H9 (cell line): ENCODE results near the gene RAB1B. TPM values are rescaled to one million over a fixed set of nuclear protein-coding genes. Genes with fewer than 3 reads are reported as not detected.

ENCODE experiments used
- DNase-seq: peaks from one replicate; pipeline ENCODE4 v3.0.0-alpha.2; 2017
- H2AFZ ChIP-seq: one replicate; pipeline ENCODE4 v1.6.1; 2013; ENCODE audit warnings: mild to moderate bottlenecking, low read length, control low read depth, moderate library complexity
- H2AK5ac ChIP-seq: 2 replicates; pipeline ENCODE4 v1.6.1; 2013; ENCODE audit warnings: low read length, control low read depth, mixed read lengths; ENCODE audit not compliant: insufficient read length
- H2BK120ac ChIP-seq: one replicate; pipeline ENCODE4 v1.6.1; 2013; ENCODE audit warnings: low read depth, mild to moderate bottlenecking, low read length, control low read depth, inconsistent platforms; ENCODE audit not compliant: poor library complexity, severe bottlenecking
- H2BK12ac ChIP-seq: 2 replicates; pipeline ENCODE4 v1.6.1; 2013; ENCODE audit warnings: low read length, control low read depth, mixed read lengths, low read depth; ENCODE audit not compliant: insufficient read length
- H2BK15ac ChIP-seq: 2 replicates; pipeline ENCODE4 v1.6.1; 2013; ENCODE audit warnings: low read depth, low read length, control low read depth
- H2BK20ac ChIP-seq: one replicate; pipeline ENCODE4 v1.6.1; 2013; ENCODE audit warnings: low read depth, mild to moderate bottlenecking, low read length, control low read depth, inconsistent platforms; ENCODE audit not compliant: poor library complexity, severe bottlenecking
- H2BK5ac ChIP-seq: 2 replicates; pipeline ENCODE4 v1.6.1; 2013; ENCODE audit warnings: low read length, control low read depth, mixed read lengths; ENCODE audit not compliant: insufficient read length
- H3K14ac ChIP-seq: 2 replicates; pipeline ENCODE4 v1.6.1; 2013; ENCODE audit warnings: low read length, control low read depth; ENCODE audit not compliant: insufficient read depth
- H3K18ac ChIP-seq: 2 replicates; pipeline ENCODE4 v1.6.1; 2013; ENCODE audit warnings: low read depth, mild to moderate bottlenecking, mixed read lengths, low read length, control low read depth; ENCODE audit not compliant: insufficient read length
- H3K23ac ChIP-seq: 2 replicates; pipeline ENCODE4 v1.6.1; 2013; ENCODE audit warnings: low read length, control low read depth, mixed read lengths, low read depth; ENCODE audit not compliant: insufficient read length
- H3K23me2 ChIP-seq: 2 replicates; pipeline ENCODE4 v1.6.1; 2013; ENCODE audit warnings: low read depth, mild to moderate bottlenecking, mixed read lengths, low read length, control low read depth; ENCODE audit not compliant: insufficient read length, poor library complexity, severe bottlenecking
- H3K27ac ChIP-seq: 2 replicates; pipeline ENCODE4 v1.5.1; 2013; ENCODE audit warnings: low read length, control low read depth, mixed read lengths, low read depth; ENCODE audit not compliant: insufficient read length
- H3K27me3 ChIP-seq: 2 replicates; pipeline ENCODE4 v1.6.1; 2013; ENCODE audit warnings: low read length, control low read depth, inconsistent platforms; ENCODE audit not compliant: insufficient read depth
- H3K4ac ChIP-seq: 2 replicates; pipeline ENCODE4 v1.6.1; 2013; ENCODE audit warnings: low read depth, mild to moderate bottlenecking, control low read depth, inconsistent platforms, low read length, moderate library complexity
- H3K4me1 ChIP-seq: 2 replicates; pipeline ENCODE4 v1.6.1; 2013; ENCODE audit warnings: low read length, control low read depth, inconsistent platforms; ENCODE audit not compliant: insufficient read depth
- H3K4me2 ChIP-seq: 2 replicates; pipeline ENCODE4 v1.6.1; 2013; ENCODE audit warnings: low read length, control low read depth, mixed read lengths; ENCODE audit not compliant: insufficient read length, insufficient read depth
- H3K56ac ChIP-seq: 2 replicates; pipeline ENCODE4 v1.6.1; 2013; ENCODE audit warnings: low read depth, mild to moderate bottlenecking, mixed read lengths, low read length, control low read depth; ENCODE audit not compliant: insufficient read length
- H3K79me1 ChIP-seq: 2 replicates; pipeline ENCODE4 v1.6.1; 2013; ENCODE audit warnings: low read depth, mild to moderate bottlenecking, moderate library complexity, low read length, control low read depth, inconsistent platforms; ENCODE audit not compliant: insufficient read depth, poor library complexity, severe bottlenecking
- H3K79me2 ChIP-seq: 2 replicates; pipeline ENCODE4 v1.6.1; 2013; ENCODE audit warnings: low read length, control low read depth, inconsistent platforms; ENCODE audit not compliant: insufficient read depth
- H3K9ac ChIP-seq: 2 replicates; pipeline ENCODE4 v1.6.1; 2013; ENCODE audit warnings: low read length, control low read depth, mixed read lengths; ENCODE audit not compliant: insufficient read length; ENCODE audit errors: extremely low read depth
- H3K9me3 ChIP-seq: one replicate; pipeline ENCODE4 v1.6.1; 2013; ENCODE audit warnings: low read depth, low read length, inconsistent platforms; ENCODE audit not compliant: control insufficient read depth
- H3T11ph ChIP-seq: one replicate; pipeline ENCODE4 v1.6.1; 2013; ENCODE audit warnings: mild to moderate bottlenecking, low read length, control low read depth, inconsistent platforms
- H4K20me1 ChIP-seq: one replicate; pipeline ENCODE4 v1.6.1; 2013; ENCODE audit not compliant: control insufficient read depth, insufficient read length, insufficient read depth
- H4K5ac ChIP-seq: 2 replicates; pipeline ENCODE4 v1.6.1; 2013; ENCODE audit warnings: low read depth, mild to moderate bottlenecking, mixed read lengths, low read length, control low read depth; ENCODE audit not compliant: insufficient read length
- H4K8ac ChIP-seq: replicated peaks from 2 replicates; pipeline ENCODE4 v1.6.1; 2013; ENCODE audit warnings: low read length, control low read depth, mixed read lengths, low read depth; ENCODE audit not compliant: insufficient read length
- H4K91ac ChIP-seq: 2 replicates; pipeline ENCODE4 v1.6.1; 2013; ENCODE audit warnings: low read depth, mild to moderate bottlenecking, moderate library complexity, mixed read lengths, low read length, control low read depth; ENCODE audit not compliant: insufficient read length
- H3K27ac Mint-ChIP-seq, 3 experiments: 2 replicates in 2 of 3; 3 replicates in 1 of 3; pipeline ENCODE4 v1.8.0; 2020 to 2021; ENCODE audit warnings: mixed read lengths in 3 of 3, mild to moderate bottlenecking in 1 of 3, moderate library complexity in 1 of 3
- H3K27me3 Mint-ChIP-seq: 2 replicates; pipeline ENCODE4 v1.8.0; 2021; ENCODE audit warnings: low read depth, mild to moderate bottlenecking, moderate library complexity, mixed read lengths
- H3K36me3 Mint-ChIP-seq, 3 experiments: 2 replicates in 2 of 3; 3 replicates in 1 of 3; pipeline ENCODE4 v1.8.0; 2020 to 2021; ENCODE audit warnings: low read depth in 3 of 3, mixed read lengths in 3 of 3; ENCODE audit not compliant: insufficient read depth in 1 of 3
- H3K4me1 Mint-ChIP-seq, 2 experiments: 2 replicates each; pipeline ENCODE4 v1.8.0; 2020; ENCODE audit warnings: mixed read lengths in 2 of 2
- H3K4me3 Mint-ChIP-seq, 2 experiments: 2 replicates in 1 of 2; 3 replicates in 1 of 2; pipeline ENCODE4 v1.8.0; 2020 to 2021; ENCODE audit warnings: mild to moderate bottlenecking in 2 of 2, mixed read lengths in 2 of 2, moderate library complexity in 1 of 2
- H3K9me3 Mint-ChIP-seq, 2 experiments: 2 replicates in 1 of 2; 3 replicates in 1 of 2; pipeline ENCODE4 v1.8.0; 2020; ENCODE audit warnings: mild to moderate bottlenecking in 2 of 2, mixed read lengths in 2 of 2, moderate library complexity in 1 of 2
- WGBS: extraction: QIAGEN DNeasy Blood & Tissue Kit; methylation state at CpG from one replicate; pipeline ENCODE4 v1.1.7; 2013; ENCODE audit warnings: missing lambda C conversion rate, low lambda C conversion rate, mixed read lengths; ENCODE audit not compliant: insufficient read length; ENCODE audit errors: extremely low coverage; 5-methylcytosine and 5-hydroxymethylcytosine counted together
- total RNA-seq: library from RNA; stranded (reverse); gene quantifications from 2 replicates; pipeline ENCODE4 v1.2.1, GENCODE V29; 2021
- TF ChIP-seq, protein P1 (sequence below): fragments of 200-600 bp; sonication (generic); conservative IDR thresholded peaks from 3 replicates; pipeline ENCODE4 v1.8.0; 2021; ENCODE audit warnings: antibody characterized with exemption, mild to moderate bottlenecking

The RAB1B gene
- total RNA-seq, 1 experiment from 2014 or later: 118 TPM

DNA sequence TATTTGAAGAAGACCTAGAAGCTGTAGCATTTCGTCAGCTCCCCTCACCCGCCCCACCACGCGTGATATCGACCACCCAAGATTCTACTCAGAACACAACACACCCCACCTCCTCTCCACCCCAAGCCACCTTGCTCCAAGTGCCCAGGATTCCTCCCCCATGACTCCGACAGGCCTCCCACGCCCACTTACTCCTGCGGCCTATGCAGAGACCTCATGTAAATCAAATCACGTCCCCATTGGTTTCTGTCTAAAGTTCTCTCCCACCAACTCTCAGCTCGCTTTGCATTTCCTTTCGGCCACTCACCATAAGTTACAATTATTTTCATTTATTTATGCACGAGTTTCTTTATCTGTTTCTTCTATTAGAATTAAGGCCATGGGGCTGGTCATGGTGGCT, 34.2 kb downstream of the RAB1B start:
- Histone ChIP-seq H3K23ac (no peak overlapping the region), H3K79me1 (no peaks in the 10 kb centered on the region), H4K20me1 (no peaks in the 10 kb centered on the region), H3K9ac (no peak overlapping the region), H3T11ph (no peak overlapping the region), H2BK20ac (no peak overlapping the region), H3K79me2 (no peaks in the 10 kb centered on the region), H3K14ac (no peak overlapping the region), H4K5ac (no peak overlapping the region), H4K91ac (no peak overlapping the region), H3K4ac (no peak overlapping the region), H3K27ac (no peak overlapping the region), H2BK120ac (no peak overlapping the region), H2AFZ (no peak overlapping the region), H4K8ac (no peak overlapping the region), H3K27me3 (no peaks in the 10 kb centered on the region), H3K23me2 (no peaks in the 10 kb centered on the region), H2BK12ac (no peak overlapping the region), H2BK15ac (no peak overlapping the region), H3K56ac (no peak overlapping the region), H2BK5ac (no peak overlapping the region), H3K4me2 (no peak overlapping the region), H3K4me1 (no peaks in the 10 kb centered on the region; the same call in 1 of the 2 replicates), H3K9me3 (no peaks in the 10 kb centered on the region), H2AK5ac (no peak overlapping the region), H3K18ac (no peak overlapping the region)
- H3K36me3 Mint-ChIP-seq: no peaks in the 10 kb centered on the region
- no peak for DNase-seq
- peaks cover 7% of the 10 kb centered on the region for H3K27me3 Mint-ChIP-seq
- TF ChIP-seq, protein P1, sequence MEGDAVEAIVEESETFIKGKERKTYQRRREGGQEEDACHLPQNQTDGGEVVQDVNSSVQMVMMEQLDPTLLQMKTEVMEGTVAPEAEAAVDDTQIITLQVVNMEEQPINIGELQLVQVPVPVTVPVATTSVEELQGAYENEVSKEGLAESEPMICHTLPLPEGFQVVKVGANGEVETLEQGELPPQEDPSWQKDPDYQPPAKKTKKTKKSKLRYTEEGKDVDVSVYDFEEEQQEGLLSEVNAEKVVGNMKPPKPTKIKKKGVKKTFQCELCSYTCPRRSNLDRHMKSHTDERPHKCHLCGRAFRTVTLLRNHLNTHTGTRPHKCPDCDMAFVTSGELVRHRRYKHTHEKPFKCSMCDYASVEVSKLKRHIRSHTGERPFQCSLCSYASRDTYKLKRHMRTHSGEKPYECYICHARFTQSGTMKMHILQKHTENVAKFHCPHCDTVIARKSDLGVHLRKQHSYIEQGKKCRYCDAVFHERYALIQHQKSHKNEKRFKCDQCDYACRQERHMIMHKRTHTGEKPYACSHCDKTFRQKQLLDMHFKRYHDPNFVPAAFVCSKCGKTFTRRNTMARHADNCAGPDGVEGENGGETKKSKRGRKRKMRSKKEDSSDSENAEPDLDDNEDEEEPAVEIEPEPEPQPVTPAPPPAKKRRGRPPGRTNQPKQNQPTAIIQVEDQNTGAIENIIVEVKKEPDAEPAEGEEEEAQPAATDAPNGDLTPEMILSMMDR: no peak
- no peaks in the 10 kb centered on the region for H3K9me3 Mint-ChIP-seq
- no peak overlapping the region; a peak in 2 of 7 replicates for H3K27ac Mint-ChIP-seq
- peaks cover 7 to 9% of the 10 kb centered on the region in 2 experiments for H3K4me1 Mint-ChIP-seq
- H3K4me3 Mint-ChIP-seq: no peak overlapping the region
- WGBS: no CpG with 5 or more reads among the region's 12 CpGs
